ENCODE data around the gene MYO6. TPM values are rescaled to one million over a fixed set of nuclear protein-coding genes. Genes with fewer than 3 reads are reported as not detected.
"Not testable (repeated sequence)": the region's sequence is repeated elsewhere in the genome, so short reads cannot be mapped to it uniquely, and the experiment has no call there.

MYO6 gene
- total RNA-seq, 1 experiment from 2014 or later, result 44.1 TPM

DNA sequence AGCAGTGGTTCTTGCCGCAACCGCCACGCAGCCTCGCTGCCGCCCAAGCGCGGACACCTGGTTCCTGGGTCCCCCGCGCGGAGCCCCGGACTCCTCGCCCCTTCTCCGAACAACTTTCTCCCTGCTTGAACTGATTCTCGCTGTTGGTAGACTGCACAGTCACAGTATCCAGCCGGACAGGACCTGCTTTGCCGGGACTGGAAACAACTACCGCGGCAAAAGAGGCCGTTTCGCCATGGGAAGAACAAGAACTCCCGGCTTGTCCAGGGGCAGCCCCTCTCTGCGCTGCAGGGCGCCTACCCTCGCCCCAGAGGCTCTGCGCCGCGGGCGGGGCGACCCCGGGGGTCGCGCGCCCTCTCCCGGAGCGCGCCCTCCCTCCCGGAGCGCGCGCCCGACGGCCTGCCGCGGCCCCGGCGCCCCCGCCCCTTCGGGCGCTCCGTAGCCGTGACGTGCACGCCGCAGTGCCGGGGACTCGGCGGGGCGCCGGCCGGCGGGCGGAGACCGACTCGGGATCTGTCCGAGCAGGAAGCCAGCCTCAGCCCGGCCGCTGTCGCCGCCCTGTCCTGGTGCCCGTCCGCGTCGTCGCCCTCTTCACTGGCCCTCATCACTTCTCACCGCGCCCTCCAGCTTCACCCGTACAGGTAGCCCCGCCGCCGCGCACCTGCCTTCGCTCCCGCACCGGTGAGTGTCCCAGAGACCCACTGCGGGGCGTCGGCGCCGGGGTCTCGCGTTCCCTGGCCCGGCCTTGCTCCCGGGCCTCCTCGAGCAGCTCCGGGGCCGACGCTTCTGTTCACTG lies at the start of gene MYO6 (continued):
- TF ChIP-seq, protein P1, sequence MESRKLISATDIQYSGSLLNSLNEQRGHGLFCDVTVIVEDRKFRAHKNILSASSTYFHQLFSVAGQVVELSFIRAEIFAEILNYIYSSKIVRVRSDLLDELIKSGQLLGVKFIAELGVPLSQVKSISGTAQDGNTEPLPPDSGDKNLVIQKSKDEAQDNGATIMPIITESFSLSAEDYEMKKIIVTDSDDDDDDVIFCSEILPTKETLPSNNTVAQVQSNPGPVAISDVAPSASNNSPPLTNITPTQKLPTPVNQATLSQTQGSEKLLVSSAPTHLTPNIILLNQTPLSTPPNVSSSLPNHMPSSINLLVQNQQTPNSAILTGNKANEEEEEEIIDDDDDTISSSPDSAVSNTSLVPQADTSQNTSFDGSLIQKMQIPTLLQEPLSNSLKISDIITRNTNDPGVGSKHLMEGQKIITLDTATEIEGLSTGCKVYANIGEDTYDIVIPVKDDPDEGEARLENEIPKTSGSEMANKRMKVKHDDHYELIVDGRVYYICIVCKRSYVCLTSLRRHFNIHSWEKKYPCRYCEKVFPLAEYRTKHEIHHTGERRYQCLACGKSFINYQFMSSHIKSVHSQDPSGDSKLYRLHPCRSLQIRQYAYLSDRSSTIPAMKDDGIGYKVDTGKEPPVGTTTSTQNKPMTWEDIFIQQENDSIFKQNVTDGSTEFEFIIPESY (IDR thresholded peaks at IDR 0.05; ENCODE audit: extremely low read depth, insufficient replicate concordance, low read length), result no peak

DNA sequence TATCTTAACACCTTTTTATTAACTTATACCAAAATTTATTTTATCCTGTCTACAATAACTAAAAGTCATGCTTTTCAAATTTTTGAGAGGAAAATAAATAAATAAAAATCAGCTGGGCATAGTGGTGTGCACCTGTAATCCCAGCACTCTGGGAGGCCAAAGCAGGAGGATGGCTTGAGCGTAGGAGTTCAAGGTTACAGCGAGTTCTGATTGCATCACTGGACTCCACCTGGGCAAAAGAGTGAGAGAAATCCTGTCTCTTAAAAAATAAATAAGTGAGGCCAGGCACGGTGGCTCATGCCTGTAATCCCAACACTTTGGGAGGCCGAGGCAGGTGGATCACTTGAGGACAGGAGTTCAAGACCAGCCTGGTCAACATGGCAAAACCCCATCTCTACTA lies 40.7 kb upstream of the MYO6 start:
- H3K79me2 ChIP-seq (ENCODE audit: insufficient read depth, low read length); H2AFZ ChIP-seq (ENCODE audit: low read depth, low read length, poor library complexity, severe bottlenecking); H3K4me1 ChIP-seq (ENCODE audit: control insufficient read depth in 1 of 2, insufficient read depth in 2 of 2, low read length in 2 of 2); H3K27me3 ChIP-seq (ENCODE audit: insufficient read depth, low read length); ATAC-seq; DNase-seq (ENCODE audit: low read depth, low spot score); H3K4me2 ChIP-seq (ENCODE audit: low read length); H3K9ac ChIP-seq (ENCODE audit: low read length); RAD21 ChIA-PET (ENCODE audit: low non-redundant PET in 1 of 2, low total read pairs in 2 of 2, uncharacterized antibody in 2 of 2, unreplicated experiment in 2 of 2); POLR2A ChIA-PET; BruUV-seq (replicated peaks); intact Hi-C loops (cut with micrococcal nuclease); H4K20me1 ChIP-seq (ENCODE audit: insufficient read depth); H3K9me3 ChIP-seq (ENCODE audit: control insufficient read depth in 1 of 2, insufficient read depth in 1 of 2, low read depth in 1 of 2, low read length in 2 of 2); H3K27ac ChIP-seq (ENCODE audit: low read depth, low read length); H3K4me3 ChIP-seq (replicated peaks in 1 of 2; ENCODE audit: low read depth in 1 of 2, low read length in 2 of 2); H3K9me2 ChIP-seq (ENCODE audit: insufficient read depth); CTCF ChIA-PET: not testable (repeated sequence)
- peaks cover 14 to 26% of the 10 kb centered on the region in 2 experiments; a peak in 2 of 4 replicates for H3K36me3 ChIP-seq (ENCODE audit: control insufficient read depth in 1 of 2, insufficient read depth in 2 of 2, low read length in 2 of 2)

GRCh38 chr6:75711173-75711572 lies 37.9 kb upstream of the MYO6 start:
- Histone ChIP-seq H3K9ac (ENCODE audit: low read length) (no peak overlapping the region), H2AFZ (ENCODE audit: low read depth, low read length, poor library complexity, severe bottlenecking) (no peak overlapping the region), H3K9me3 (ENCODE audit: control insufficient read depth in 1 of 2, insufficient read depth in 1 of 2, low read depth in 1 of 2, low read length in 2 of 2) (no peaks in the 10 kb centered on the region), H3K36me3 (ENCODE audit: control insufficient read depth in 1 of 2, insufficient read depth in 2 of 2, low read length in 2 of 2) (peaks cover 18 to 38% of the 10 kb centered on the region in 2 experiments; a peak in 3 of 4 replicates), H3K4me2 (ENCODE audit: low read length) (no peak overlapping the region), H3K4me1 (ENCODE audit: control insufficient read depth in 1 of 2, insufficient read depth in 2 of 2, low read length in 2 of 2) (no peaks in the 10 kb centered on the region), H3K27me3 (ENCODE audit: insufficient read depth, low read length) (no peaks in the 10 kb centered on the region), H3K9me2 (ENCODE audit: insufficient read depth) (no peaks in the 10 kb centered on the region), H3K4me3 (replicated peaks in 1 of 2; ENCODE audit: low read depth in 1 of 2, low read length in 2 of 2) (no peak overlapping the region), H3K79me2 (ENCODE audit: insufficient read depth, low read length) (no peaks in the 10 kb centered on the region), H4K20me1 (ENCODE audit: insufficient read depth) (no peaks in the 10 kb centered on the region), H3K27ac (ENCODE audit: low read depth, low read length) (no peak overlapping the region)
- intact Hi-C loops (cut with micrococcal nuclease), result no loop called here
- ChIA-PET CTCF (no interaction called here), POLR2A (no interaction called here), RAD21 (ENCODE audit: low non-redundant PET in 1 of 2, low total read pairs in 2 of 2, uncharacterized antibody in 2 of 2, unreplicated experiment in 2 of 2) (no interaction called here)
- BruUV-seq (replicated peaks), result no TSS peak
- TF ChIP-seq CBX3 (IDR thresholded peaks at IDR 0.05; ENCODE audit: low read depth), result no peak
- TF ChIP-seq, protein P2, sequence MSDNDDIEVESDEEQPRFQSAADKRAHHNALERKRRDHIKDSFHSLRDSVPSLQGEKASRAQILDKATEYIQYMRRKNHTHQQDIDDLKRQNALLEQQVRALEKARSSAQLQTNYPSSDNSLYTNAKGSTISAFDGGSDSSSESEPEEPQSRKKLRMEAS (IDR thresholded peaks at IDR 0.05), result no peak
- no peak for TF ChIP-seq ATF3 (IDR thresholded peaks at IDR 0.05)
- no peak for TF ChIP-seq CTCF (IDR thresholded peaks at IDR 0.05 in 2 of 3, conservative IDR thresholded peaks at IDR 0.05 in 1 of 3; ENCODE audit: borderline replicate concordance in 1 of 3, insufficient read depth in 1 of 3, low read depth in 2 of 3, low read length in 2 of 3)
- ATAC-seq (no peak), DNase-seq (ENCODE audit: low read depth, low spot score) (no peak)

Data from HCT116 (cell line).